Left ventricle myocardium superior (tissue), 1 donor: ENCODE measurements around the gene SPATA46. TPM values are rescaled to one million over a fixed set of nuclear protein-coding genes. Genes with fewer than 3 reads are reported as not detected.

Source experiments
- ATAC-seq: fragments of 200-7000 bp; cut with Tn5 transposase; one replicate; pipeline ENCODE4 v1.9.1; 2020; ENCODE audit warnings: mild to moderate bottlenecking, moderate library complexity
- DNase-seq: peaks from one replicate; pipeline ENCODE4 v3.0.0-alpha.2; 2020
- intact Hi-C: fragments of 100-400 bp; cut with micrococcal nuclease; formaldehyde crosslinking; loops from one replicate; pipeline ENCODE4 v1.11.0; 2022
- total RNA-seq: library from RNA; stranded (reverse); fragmentation: NEBNext Ultra II Directional; extraction: Animal tissue kit (Norgen Biotek cat#: 25700); gene quantifications from one replicate; pipeline ENCODE4 v1.2.1, GENCODE V29; 2021
- donor health status: DM: no; HTN: yes; CAD: no; lungs with severe emphysema.

SPATA46 gene
- total RNA-seq, 1 donor from 2014 or later, result not detected

DNA sequence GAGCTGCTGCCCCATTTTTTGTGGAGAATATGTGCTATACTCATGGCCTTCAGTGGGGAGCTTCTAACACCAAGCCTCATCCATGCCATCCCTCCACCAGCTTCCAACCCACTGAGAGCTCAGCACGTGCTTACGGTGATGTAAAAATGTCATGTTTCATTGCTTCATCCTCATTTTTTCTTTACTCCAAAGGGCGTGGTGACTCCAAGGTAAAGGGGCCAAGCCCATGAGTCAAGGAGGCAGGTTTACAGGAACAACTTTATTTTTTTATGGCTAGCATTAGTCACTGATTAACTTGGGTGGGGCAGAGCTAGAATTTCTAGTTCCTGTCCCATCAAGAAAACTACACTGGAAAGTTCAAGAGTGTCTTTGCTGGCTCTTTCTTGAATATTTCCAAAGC is 4.7 kb upstream of the SPATA46 start, which contains the start of gene C1orf226:
Gene C1orf226, plus strand, starts transcription at position 346 of the 400 bp plus-strand sequence. CDS start 174 bp downstream, outside the sequence.
- ATAC-seq (no peak), DNase-seq (no peak)
- intact Hi-C loops, result no loop called here

DNA sequence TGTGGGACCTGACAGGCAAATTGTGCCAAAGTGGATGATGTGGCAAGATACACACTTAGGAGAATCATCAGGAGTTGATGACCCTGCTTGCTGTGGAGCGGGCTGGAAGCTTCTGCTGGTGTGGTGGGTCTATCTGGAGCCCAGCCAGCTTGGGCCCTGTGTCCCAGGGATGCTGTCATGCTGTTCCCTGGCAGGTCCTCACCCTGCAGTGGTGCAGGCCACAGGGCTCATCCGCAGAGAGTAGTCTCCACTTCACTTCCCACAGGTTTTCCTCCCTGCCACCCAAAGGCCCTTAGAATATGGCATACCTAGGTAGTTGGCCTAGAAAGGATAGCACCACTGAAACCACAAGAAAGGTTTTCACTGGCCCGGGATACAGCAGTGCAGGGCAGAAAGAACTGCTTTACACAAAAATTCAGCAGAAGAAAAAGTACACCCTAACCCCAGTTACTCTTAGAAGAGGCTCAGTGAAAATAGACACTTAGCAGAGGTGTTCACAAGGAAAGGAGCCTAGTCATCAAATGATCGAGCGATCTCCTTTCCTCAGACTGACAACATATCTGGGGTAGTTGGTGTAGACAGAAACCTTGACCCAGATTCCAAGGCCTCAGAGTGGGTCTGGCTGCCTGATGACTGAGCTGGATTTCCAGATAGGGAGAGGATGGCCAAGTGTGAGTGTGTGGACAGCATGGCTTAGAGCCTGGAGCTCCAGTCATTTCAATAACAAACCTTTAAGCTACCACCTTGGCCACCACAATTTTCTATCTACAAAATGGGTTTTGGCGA is 3.6 kb upstream of the SPATA46 start:
- intact Hi-C loops, result no loop called here

DNA sequence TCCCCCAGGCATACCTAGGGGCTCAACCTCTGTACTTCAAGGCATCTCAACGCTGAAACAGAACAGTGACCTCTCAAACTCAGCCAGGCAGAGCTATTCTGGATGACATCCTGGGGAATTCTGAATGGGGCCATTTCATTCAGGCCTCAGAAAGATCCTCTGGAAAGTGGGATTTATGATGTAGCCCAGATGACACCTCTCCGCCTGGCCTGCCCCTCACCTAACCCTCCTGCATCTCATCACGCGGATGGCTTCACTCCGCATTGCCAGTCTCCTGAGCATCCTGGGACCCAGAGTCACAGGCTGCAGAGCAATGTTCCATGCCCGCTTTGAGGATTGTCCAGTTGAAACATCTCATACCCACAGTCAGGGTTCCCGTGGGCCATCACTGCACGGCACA is 1.2 kb downstream of the SPATA46 start:
- ATAC-seq (no peak), DNase-seq (no peak)
- intact Hi-C loops, result no loop called here

More for the DNA sequence above, 3.6 kb upstream of the SPATA46 start:
- ATAC-seq (no peak), DNase-seq (no peak)

DNA sequence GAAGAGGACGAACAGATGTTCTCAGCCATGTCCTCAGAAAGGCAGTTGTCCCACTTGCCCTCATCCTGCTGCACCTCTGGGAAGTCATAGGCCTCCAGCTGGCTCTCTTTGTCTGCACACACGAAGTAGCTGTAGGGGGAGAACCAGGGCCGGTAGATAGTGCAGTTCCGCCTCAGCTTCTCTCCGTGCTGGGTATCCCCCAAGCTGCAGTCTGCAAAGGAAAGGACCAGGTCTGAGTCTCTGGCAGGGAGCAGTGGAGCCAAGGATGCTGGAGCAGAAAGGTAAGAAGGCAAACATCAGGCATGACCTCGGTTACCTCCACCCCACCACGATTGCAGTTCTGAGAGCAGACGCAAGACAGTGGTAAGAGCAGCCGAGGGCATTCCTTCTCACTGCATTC is 2.2 kb downstream of the SPATA46 start:
- DNase-seq, result no peak
- intact Hi-C loops, result no loop called here
- ATAC-seq, result no peak

DNA sequence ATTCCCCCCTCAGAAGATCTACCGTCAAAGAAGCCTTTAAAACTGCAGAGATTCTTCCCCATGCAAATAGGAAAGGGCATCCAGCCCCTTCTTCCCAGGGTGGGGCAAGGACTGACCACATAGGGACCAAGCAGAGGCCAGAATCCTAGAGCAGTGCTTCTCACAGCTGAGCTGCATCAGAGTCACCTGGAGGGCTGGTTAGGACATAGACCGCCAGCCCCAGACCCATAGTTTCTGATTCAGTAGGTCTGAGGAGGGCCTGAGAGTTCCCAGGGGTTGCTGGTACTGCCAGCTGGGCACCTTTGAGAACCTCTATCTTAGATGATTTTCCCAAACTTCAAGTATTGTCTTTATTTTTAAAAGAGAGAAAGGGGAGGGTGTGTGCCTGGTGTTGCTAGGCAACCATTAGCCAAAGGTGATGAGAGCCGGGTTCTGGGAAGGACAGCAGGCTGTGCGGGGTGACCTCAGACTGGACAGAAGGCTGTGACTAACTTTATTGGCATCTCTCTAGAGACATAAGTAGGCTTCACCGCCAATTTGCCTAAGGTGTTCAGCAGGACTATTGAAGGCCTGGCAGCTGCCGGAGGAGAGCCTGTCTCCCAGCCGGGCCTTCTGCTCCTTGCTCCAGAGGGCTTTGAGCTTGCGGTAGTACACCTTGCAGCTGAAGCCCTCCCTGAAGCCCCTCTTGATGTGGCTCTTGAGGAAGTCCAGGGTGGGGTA is 3.0 kb downstream of the SPATA46 start:
- DNase-seq (no peak), ATAC-seq (no peak)
- intact Hi-C loops, result no loop called here

DNA sequence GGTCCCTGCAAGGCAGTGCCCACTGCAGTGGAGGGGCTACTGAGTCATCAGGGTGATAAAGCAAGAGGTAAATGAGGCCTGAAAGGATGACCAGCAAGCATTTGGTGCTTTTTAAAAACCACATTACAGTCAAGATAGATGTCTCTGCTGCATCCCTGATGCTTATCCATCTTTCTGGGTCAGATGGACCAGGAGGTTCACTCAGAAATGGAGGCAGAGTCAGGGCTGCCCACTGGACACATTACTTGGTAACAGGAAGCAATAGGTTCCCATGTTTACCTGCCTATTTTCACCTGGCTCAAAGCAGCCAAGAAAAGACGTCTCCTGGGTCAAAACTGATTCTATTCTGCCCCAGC is 3.6 kb downstream of the SPATA46 start:
- intact Hi-C loops, result no loop called here
- ATAC-seq (no peak), DNase-seq (no peak)

DNA sequence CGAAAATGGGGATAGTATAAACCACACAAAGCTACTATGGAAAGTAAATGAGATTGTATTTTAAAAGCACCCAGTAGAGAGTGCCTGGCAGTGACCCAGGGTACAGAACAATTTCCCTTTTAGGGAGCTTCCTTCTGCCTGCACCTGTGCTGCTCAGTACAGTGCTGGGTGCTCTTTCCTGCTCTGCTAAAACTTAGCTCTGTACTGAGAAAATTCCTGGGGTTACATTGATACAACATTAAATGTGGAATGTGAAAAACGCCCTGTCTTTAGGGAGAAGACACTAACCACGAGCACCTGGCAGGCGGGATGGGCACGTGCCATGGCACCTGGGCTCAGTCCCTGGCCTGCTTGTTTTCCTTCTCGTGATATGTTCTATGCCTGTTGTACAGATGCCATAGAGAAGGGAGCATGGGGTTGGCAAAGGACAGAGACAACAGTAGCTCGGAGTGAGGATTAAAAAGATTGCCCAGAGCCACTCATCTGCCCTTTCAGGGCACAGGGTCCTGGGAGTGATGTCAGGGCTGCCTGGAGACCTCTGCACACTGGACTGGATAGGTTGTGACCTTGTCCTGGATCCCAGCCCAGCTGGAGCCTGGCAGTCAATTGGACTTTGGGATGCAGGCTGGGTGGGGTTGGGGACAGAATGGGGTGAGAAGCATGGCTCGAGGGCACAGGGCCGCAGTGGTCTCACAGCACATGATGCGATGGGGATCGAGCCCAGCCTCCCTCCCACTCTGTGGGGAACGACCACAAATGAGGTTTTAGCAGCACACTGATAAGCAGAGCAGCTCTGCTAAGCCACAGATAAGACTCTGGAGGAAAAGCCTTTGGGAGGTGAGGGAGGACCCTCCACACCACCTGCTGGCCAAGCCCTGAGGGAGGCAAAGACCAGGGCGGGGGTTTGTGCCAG is 4.2 kb downstream of the SPATA46 start:
- DNase-seq (no peak), ATAC-seq (peak; percentile 45)
- intact Hi-C loops, result no loop called here

DNA sequence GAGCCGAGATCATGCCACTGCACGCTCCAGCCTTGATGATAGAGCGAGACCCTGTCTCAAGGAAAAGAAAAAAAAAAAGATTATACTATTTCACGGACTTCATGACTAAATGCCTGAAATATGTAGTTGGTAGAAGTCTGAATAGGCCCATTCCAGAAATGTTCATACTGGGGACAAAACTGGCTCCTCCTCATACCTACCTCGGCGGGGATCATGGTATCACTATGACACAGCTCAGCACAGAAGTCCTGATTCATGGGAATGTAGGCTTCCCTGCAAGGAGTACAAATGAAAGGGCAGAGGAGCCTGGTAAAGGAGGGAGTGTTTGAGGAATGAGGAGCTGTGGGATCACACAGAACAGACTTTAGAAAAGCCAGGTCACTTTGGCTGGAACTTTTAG is 5.0 kb downstream of the SPATA46 start:
- ATAC-seq, result no peak
- intact Hi-C loops, result no loop called here

DNA sequence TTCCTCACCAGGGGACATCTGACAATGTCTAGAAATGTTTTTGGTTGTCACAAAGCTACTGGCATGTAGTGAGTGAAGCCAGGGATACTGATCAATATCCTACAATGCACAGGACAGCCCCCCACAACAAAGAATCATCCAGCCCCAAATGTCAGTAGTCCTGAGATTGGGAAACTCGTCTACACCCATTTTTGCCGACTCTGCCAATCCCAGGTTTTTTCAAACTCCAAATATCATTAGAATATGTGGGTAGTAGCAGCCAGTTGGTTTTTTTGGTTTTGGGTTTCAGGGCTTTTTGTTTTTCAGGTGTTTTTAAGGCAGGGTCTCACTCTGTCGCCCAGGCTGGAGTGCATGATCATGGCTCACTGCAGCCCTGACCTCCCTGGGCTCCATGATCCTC is 5.9 kb downstream of the SPATA46 start:
- no peak for DNase-seq
- no peak for ATAC-seq
- intact Hi-C loops, result no loop called here

More for the DNA sequence above, 5.0 kb downstream of the SPATA46 start:
- no peak for DNase-seq

DNA sequence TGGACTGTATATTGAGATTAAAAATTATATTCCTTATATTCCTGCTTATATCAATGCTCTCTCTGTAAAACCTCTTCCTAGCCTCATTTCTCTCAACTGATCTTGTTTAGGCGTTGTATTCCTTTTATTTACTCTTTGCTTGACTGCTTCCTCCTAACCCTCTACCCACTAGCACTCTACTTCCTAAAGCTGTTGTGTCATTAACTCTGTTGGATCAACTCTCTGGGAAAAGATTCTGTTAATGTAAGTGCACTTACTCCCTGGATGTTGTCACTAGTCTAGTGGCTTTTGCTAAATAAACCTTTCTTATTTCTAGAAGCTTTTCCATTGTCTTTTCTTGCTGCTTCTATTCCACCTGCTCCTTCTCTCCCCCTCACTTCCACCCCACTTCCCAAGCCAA is 6.5 kb downstream of the SPATA46 start:
- ATAC-seq, result no peak
- DNase-seq, result no peak
- intact Hi-C loops, result no loop called here

DNA sequence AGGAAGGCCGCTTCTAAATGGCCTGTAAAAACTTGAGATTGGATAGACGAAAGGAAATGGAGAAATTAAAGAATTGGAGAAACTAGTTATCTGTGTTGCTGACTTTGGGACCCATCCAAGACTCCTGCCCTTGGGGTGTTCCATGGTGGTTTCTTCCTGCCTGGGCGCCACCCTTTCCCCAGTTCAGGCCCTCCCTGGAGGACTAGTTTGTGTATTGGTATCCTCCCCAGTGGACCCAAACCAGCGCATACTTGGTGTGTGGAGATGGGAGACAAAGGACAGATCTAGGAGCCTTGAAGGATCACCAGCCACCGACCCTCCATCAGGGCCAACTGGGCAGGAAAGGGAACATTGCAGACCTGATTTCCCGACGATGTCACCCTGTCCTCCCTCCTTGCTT is 7.1 kb downstream of the SPATA46 start:
- ATAC-seq, result no peak
- intact Hi-C loops, result no loop called here

DNA sequence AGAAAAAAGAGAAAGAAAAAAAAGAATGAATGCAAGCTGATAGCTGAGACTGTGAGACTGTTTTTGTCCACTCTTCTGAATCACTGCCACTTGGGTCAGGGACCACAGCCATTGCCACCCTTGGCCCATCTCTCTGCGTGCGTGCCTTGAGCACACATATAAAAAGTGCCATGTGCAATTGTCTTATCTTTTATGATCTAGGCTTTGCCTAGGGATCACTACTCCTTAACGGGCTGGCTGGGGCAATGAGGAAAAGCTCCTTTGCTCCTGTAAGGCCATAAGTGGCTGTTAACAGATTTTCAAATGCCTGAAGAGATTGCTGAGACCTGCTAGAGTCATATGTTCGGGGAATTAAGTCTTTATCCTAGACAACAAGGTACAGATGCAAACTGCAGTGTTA is 8.2 kb downstream of the SPATA46 start:
- intact Hi-C loops, result no loop called here
- no peak for DNase-seq
- ATAC-seq, result no peak

More for the DNA sequence above, 7.1 kb downstream of the SPATA46 start:
- DNase-seq, result no peak

DNA sequence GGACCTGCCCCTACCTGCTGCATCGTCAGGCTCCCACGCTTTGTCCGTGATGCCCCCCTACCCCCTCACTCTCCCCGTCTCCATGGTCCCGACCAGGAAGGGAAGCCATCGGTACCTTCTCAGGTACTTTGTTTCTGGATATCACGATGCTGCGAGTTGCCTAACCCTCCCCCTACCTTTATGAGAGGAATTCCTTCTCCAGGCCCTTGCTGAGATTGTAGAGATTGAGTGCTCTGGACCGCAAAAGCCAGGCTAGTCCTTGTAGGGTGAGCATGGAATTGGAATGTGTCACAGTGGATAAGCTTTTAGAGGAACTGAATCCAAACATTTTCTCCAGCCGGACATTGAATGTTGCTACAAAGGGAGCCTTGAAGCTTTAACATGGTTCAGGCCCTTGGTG is 8.9 kb downstream of the SPATA46 start:
- DNase-seq, result no peak
- no peak for ATAC-seq
- intact Hi-C loops, result no loop called here

DNA sequence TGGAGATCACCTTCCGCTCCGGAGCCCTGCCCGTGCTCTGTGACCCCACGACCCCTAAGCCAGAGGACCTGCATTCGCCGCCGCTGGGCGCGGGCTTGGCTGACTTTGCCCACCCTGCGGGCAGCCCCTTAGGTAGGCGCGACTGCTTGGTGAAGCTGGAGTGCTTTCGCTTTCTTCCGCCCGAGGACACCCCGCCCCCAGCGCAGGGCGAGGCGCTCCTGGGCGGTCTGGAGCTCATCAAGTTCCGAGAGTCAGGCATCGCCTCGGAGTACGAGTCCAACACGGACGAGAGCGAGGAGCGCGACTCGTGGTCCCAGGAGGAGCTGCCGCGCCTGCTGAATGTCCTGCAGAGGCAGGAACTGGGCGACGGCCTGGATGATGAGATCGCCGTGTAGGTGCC is 9.6 kb downstream of the SPATA46 start:
- intact Hi-C loops, result no loop called here
- ATAC-seq (peak; percentile 57), DNase-seq (peak; percentile 36)

DNA sequence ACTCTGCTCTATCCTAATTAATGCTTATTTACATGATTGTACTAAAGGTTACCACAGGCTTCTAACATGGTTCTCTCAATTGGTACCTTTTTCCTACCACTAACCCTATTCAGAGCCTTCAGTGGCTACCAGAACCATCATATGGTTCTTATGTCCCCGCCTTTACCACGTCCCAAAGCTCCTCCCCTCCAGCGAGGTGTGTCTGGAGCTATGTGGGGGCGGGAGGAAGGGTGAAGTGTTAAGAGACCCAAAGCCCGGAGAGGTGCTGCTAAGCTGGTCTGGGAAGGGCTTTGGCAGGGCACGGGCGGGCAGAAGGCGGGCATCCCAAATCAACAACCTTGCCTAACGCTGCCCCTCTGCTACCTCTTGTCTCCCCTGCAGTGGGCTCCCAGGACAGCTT is 10.0 kb downstream of the SPATA46 start:
- intact Hi-C loops, result no loop called here
- peak; percentile 25 for ATAC-seq

DNA sequence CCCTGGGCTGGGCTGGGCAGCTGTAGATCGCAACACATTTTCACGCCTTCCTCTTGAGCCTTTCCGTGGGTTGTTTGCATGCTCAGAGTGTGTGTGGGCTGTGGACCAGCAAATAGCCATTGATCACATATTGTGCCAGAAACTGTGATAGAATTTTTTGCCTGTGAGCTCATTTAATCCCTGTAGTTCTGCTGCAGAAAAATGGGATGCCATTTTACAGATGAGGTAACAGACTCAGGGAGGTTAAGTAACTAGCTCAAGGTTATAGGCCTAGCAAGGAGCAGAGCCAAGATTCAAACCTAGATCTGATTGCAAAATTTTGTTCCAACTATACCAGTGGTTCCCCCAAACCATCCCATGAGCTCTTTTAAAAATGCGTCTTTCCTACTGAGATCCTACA is 10.5 kb downstream of the SPATA46 start:
- no peak for DNase-seq
- intact Hi-C loops, result no loop called here
- ATAC-seq, result no peak

More for the DNA sequence above, 10.0 kb downstream of the SPATA46 start:
- no peak for DNase-seq

DNA sequence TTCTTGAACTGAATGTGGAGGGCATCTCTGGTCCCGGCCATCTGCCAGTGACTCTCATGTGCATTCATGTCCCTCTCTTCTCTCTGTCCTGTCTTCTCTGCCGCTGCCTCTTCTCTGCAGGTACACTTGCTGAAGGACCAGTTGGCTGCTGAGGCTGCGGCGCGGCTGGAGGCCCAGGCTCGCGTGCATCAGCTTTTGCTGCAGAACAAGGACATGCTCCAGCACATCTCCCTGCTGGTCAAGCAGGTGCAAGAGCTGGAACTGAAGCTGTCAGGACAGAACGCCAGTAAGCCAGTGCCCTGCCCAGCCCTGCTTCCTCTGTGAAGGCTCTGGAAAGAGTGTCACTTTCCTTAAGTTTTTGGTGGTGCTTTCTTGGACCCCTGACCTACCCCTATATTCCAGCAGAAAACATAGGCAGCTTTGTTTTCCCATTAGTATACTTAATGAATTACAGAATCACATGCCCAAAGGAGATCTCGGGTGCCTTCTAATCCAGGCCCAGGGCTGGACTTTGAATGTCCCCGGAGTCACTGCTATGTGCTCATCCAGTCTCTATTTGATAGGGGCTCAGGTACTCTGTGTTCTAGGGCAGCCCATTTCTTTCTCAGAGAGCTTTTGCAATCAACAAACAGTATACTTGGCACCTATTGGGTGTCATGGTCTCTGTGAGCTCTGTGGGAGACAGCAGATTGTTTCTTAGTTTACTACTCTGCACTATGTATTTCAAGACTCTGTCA is 11.2 kb downstream of the SPATA46 start:
- ATAC-seq, result no peak
- no peak for DNase-seq
- intact Hi-C loops, result no loop called here

DNA sequence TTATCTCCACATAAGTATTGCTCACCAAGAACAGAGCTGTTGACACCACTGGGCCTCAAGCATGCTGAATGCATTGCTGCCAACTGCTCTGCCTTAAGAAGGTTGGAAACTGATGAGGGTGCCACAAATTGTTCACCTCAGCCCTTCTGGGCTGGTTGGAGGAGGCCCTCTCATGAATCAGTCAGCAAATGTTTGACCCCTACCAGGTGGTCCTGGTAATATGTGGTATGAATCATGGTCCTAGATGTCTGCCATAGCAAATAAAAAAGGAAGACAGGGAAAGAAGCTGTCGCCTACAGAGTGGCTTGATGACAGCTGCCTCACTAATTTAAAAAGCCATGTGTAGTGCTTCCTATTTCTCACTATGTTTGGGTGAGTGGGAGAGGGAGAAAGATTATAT is 12.2 kb downstream of the SPATA46 start:
- ATAC-seq (no peak), DNase-seq (no peak)
- intact Hi-C loops, result no loop called here

DNA sequence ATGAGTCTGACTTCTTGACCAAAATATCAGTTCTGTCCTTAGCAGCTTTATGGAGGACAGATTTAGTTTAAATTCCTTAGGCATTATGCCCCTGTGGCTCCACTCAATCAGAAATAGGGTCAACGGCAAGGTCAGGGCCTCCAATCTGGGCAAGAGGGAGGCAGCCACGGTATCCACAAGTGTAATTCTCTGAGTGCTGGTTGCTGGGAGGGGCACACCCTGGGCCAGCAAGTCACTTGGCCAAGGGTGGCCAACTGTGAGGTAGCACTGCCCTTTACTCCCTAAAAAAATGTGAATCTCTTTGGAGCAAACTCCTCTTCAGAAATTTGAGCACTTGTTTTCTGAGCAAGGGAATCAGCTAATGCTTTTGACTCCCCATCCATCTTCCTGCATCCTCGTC is 12.8 kb downstream of the SPATA46 start:
- ATAC-seq (no peak), DNase-seq (no peak)
- intact Hi-C loops, result no loop called here
